SK-N-SH (cell line): ENCODE measurements around the gene CD59. TPM values are rescaled to one million over a fixed set of nuclear protein-coding genes. Genes with fewer than 3 reads are reported as not detected.

ENCODE experiments used
- CTCF ChIA-PET: fragments of 300-600, 350-600 bp; formaldehyde crosslinking; extraction: SDS; loops from one replicate; lab custom pipeline; 2021; lab: Yijun Ruan, JAX
- POLR2A ChIA-PET: fragments of 350-600 bp; sonication (Branson Sonifier 250); formaldehyde crosslinking; extraction: SDS; loops from one replicate; lab custom pipeline; 2020; ENCODE audit warnings: antibody characterized with exemption, inconsistent platforms; lab: Yijun Ruan, JAX
- DNase-seq: peaks from one replicate; pipeline ENCODE4 v3.0.0; 2012
- H2AFZ ChIP-seq: fragments of 200-600 bp; sonication (generic); 2 replicates; pipeline ENCODE4 v1.8.1; 2016; ENCODE audit warnings: antibody characterized with exemption, mild to moderate bottlenecking, low read depth
- H3F3A ChIP-seq: fragments of 200-600 bp; sonication (generic); replicated peaks from 2 replicates; pipeline ENCODE3; 2016; ENCODE audit warnings: antibody characterized with exemption, mild to moderate bottlenecking; ENCODE audit not compliant: insufficient read depth
- H3K27ac ChIP-seq, 2 experiments: fragments of 200-500 bp in 1 of 2; fragments of 200-600 bp in 1 of 2; sonication (Bioruptor generic) in 1 of 2; sonication (generic), shearing (Covaris generic) in 1 of 2; 2 replicates each; pipeline versions ENCODE4 v1.5.1 to v1.6.1; 2014 to 2016; ENCODE audit warnings: low read depth in 2 of 2, inconsistent platforms in 1 of 2, low read length in 1 of 2, mild to moderate bottlenecking in 1 of 2, mixed read lengths in 1 of 2
- H3K27me3 ChIP-seq: fragments of 200-600 bp; sonication (generic), shearing (Covaris generic); 2 replicates; pipeline ENCODE4 v1.6.1; 2016; ENCODE audit warnings: mixed run types; ENCODE audit not compliant: insufficient read depth
- H3K36me3 ChIP-seq, 2 experiments: fragments of 200-500 bp in 1 of 2; fragments of 200-600 bp in 1 of 2; sonication (Bioruptor generic) in 1 of 2; sonication (generic) in 1 of 2; replicated peaks in 1 of 2; 2 replicates each; pipeline versions ENCODE3 to v1.5.1; 2014 to 2016; ENCODE audit warnings: low read length in 1 of 2, mild to moderate bottlenecking in 1 of 2; ENCODE audit not compliant: insufficient read depth in 2 of 2, control insufficient read depth in 1 of 2
- H3K4me1 ChIP-seq, 2 experiments: fragments of 200-500 bp in 1 of 2; fragments of 200-600 bp in 1 of 2; sonication (Bioruptor generic) in 1 of 2; sonication (generic), shearing (Covaris generic) in 1 of 2; 2 replicates each; pipeline versions ENCODE4 v1.5.1 to v1.6.1; 2014 to 2016; ENCODE audit warnings: low read depth in 1 of 2, low read length in 1 of 2, mixed run types in 1 of 2; ENCODE audit not compliant: insufficient read depth in 2 of 2, control insufficient read depth in 1 of 2
- H3K4me2 ChIP-seq: fragments of 200-600 bp; sonication (generic), shearing (Covaris generic); 2 replicates; pipeline ENCODE4 v1.6.1; 2017; ENCODE audit warnings: mixed run types
- H3K4me3 ChIP-seq, 2 experiments: fragments of 200-500 bp in 1 of 2; fragments of 200-600 bp in 1 of 2; sonication (Bioruptor generic) in 1 of 2; sonication (generic), shearing (Covaris generic) in 1 of 2; 2 replicates each; pipeline versions ENCODE4 v1.5.1 to v1.8.1; 2014 to 2016; ENCODE audit warnings: low read depth in 2 of 2, inconsistent platforms in 1 of 2, low read length in 1 of 2, mild to moderate bottlenecking in 1 of 2, mixed read lengths in 1 of 2, moderate library complexity in 1 of 2
- H3K79me2 ChIP-seq: fragments of 200-600 bp; sonication (generic); 2 replicates; pipeline ENCODE4 v1.8.1; 2017; ENCODE audit warnings: mild to moderate bottlenecking; ENCODE audit not compliant: insufficient read depth
- H3K9ac ChIP-seq: fragments of 200-600 bp; sonication (generic); 2 replicates; pipeline ENCODE4 v1.6.1; 2017; ENCODE audit warnings: mixed run types
- H3K9me2 ChIP-seq: fragments of 200-600 bp; sonication (generic); 2 replicates; pipeline ENCODE4 v1.6.1; 2017; ENCODE audit warnings: mixed run types
- H3K9me3 ChIP-seq: fragments of 200-600 bp; sonication (generic); 2 replicates; pipeline ENCODE4 v1.6.1; 2017; ENCODE audit warnings: mixed run types, mild to moderate bottlenecking, moderate library complexity
- H4K20me1 ChIP-seq: fragments of 200-600 bp; sonication (generic); 2 replicates; pipeline ENCODE4 v1.6.1; 2017; ENCODE audit warnings: mild to moderate bottlenecking, mixed run types; ENCODE audit not compliant: insufficient read depth
- CTCF ChIP-seq: fragments of 200-600 bp; sonication (generic); IDR thresholded peaks from 2 replicates; pipeline ENCODE4 v1.6.1; 2017; ENCODE audit warnings: antibody characterized with exemption, mild to moderate bottlenecking, moderate library complexity
- EP300 ChIP-seq, 2 experiments: IDR thresholded peaks; 2 replicates each; pipeline versions ENCODE4 v1.4.0 to v1.6.1; 2012; ENCODE audit warnings: borderline replicate concordance in 1 of 2, low read depth in 1 of 2, low read length in 1 of 2
- FOSL2 ChIP-seq: IDR thresholded peaks from 2 replicates; pipeline ENCODE4 v1.4.0; 2012; ENCODE audit warnings: low read depth, mild to moderate bottlenecking, moderate library complexity, borderline replicate concordance
- FOXJ3 ChIP-seq: sonication (generic); formaldehyde crosslinking; IDR thresholded peaks from 2 replicates; pipeline ENCODE4 v1.5.1; 2020; ENCODE audit warnings: mild to moderate bottlenecking, missing genetic modification reagents
- IRF3 ChIP-seq: fragments of 150-350 bp; IDR thresholded peaks from 2 replicates; pipeline ENCODE4 v1.6.1; 2016; ENCODE audit warnings: mild to moderate bottlenecking, low read depth, low read length
- MAX ChIP-seq: IDR thresholded peaks from 2 replicates; pipeline ENCODE4 v1.4.0; 2012; ENCODE audit warnings: low read depth
- MEF2A ChIP-seq: IDR thresholded peaks from 2 replicates; pipeline ENCODE4 v1.4.0; 2012; ENCODE audit warnings: low read depth, borderline replicate concordance
- MXI1 ChIP-seq: IDR thresholded peaks from 2 replicates; pipeline ENCODE4 v1.6.1; 2012; ENCODE audit warnings: mild to moderate bottlenecking, low read depth, low read length, improper control_type of control experiment
- NFIC ChIP-seq: IDR thresholded peaks from 2 replicates; pipeline ENCODE4 v1.4.0; 2012; ENCODE audit warnings: borderline replicate concordance
- PBX3 ChIP-seq: IDR thresholded peaks from 2 replicates; pipeline ENCODE4; 2012
- POLR2AphosphoS5 ChIP-seq: IDR thresholded peaks from 2 replicates; pipeline ENCODE4 v1.6.1; 2012; ENCODE audit warnings: low read depth, low read length
- RCOR1 ChIP-seq: fragments of 150-350 bp; IDR thresholded peaks from 2 replicates; pipeline ENCODE4 v1.6.1; 2017; ENCODE audit warnings: antibody characterized with exemption, low read length
- RXRA ChIP-seq: IDR thresholded peaks from 2 replicates; pipeline ENCODE4 v1.4.0; 2012; ENCODE audit warnings: low read depth, mild to moderate bottlenecking, borderline replicate concordance
- USF1 ChIP-seq: IDR thresholded peaks from 2 replicates; pipeline ENCODE4 v1.4.0; 2012; ENCODE audit warnings: low read depth, borderline replicate concordance
- USF2 ChIP-seq: fragments of 150-350 bp; IDR thresholded peaks from 2 replicates; pipeline ENCODE4 v1.6.1; 2017; ENCODE audit warnings: antibody characterized with exemption, low read length, low read depth, borderline replicate concordance
- YY1 ChIP-seq: IDR thresholded peaks from 2 replicates; pipeline ENCODE4 v1.4.0; 2012; ENCODE audit warnings: low read depth, mild to moderate bottlenecking
- ZBTB33 ChIP-seq: IDR thresholded peaks from 2 replicates; pipeline ENCODE4 v1.4.0; 2012; ENCODE audit warnings: low read depth, borderline replicate concordance
- WGBS: methylation state at CpG from one replicate; pipeline ENCODE4 v1.1.6; 2017; ENCODE audit warnings: low lambda C conversion rate; 5-methylcytosine and 5-hydroxymethylcytosine counted together
- polyA plus RNA-seq, 3 experiments: library from polyadenylated mRNA; depleted of rRNA; stranded (reverse); fragments of >200 nt; gene quantifications; 2 replicates each; pipeline ENCODE4 v1.2.3, GENCODE V29; 2012

CD59 gene
- polyA plus RNA-seq, 1 of the 3 experiments (the other 2 are of a cell fraction): 616 TPM

- TF ChIP-seq PBX3: peak; percentile 67
- peak; percentile 51; the same call in 1 of the 2 replicates for TF ChIP-seq FOSL2
- TF ChIP-seq RXRA: no peak; the same call in 1 of the 2 replicates
- TF ChIP-seq USF2: no peak
- TF ChIP-seq ZBTB33: peak; percentile 19; the same call in 1 of the 2 replicates
- peak; percentile 67; the same call in 1 of the 2 replicates for TF ChIP-seq MEF2A
Observed at GRCh38 chr11:33692013-33692504, 44.2 kb downstream of the CD59 start (continued).

DNA sequence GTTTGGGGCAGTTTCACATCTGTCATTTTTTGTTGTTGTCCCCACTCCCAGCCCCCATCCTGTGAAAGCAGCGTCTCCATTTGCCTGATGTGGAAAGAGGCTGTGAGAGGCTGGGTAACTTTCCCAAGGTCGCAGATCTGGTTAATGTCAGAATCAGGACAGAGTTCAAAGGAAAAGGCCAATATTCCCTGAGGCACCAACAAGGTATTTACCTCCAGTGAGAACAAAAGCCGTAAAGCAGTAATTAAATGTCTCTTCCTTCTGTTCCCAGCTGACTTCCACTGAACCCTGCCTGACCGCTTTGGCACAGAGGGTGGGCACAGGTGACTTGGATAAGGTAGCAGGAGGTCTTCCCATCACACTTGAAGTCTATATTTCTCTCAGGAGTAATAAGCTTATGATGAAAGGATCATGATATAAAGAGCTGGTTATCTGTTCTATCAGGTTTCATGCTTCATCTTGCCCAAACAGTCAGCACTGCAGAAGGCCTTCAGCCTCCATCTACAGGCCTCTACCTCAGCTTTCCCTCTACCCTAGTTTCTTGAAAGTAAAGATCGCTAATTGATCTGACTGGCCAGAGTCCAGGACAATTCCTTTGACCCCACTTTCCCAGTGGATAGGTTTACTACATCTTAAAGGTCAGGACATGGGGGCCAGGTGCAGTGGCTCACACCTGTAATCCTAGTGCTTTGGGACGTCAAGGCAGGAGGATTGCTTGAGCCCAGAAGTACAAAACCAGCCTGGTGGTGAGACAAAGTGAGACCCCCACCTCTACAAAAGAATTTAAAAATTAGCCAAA lies 45.0 kb downstream of the CD59 start:
- no peak for DNase-seq

More for the DNA sequence above, 45.0 kb downstream of the CD59 start:
- 33% methylated on average over 6 of the region's 6 CpGs for WGBS
- 0 out of 4 replicates have a peak overlapping the region, but pooled peaks of 1 of the 2 experiments have one; percentile 12 for H3K4me3 ChIP-seq
- peak overlapping the region; percentile 69 for H3K4me2 ChIP-seq
- no peaks in the 10 kb centered on the region for H4K20me1 ChIP-seq
- TF ChIP-seq RCOR1 (no peak), EP300 (IDR thresholded peaks at IDR 0.05; ENCODE audit: borderline replicate concordance in 1 of 2, low read depth in 1 of 2, low read length in 1 of 2) (no peak), MXI1 (no peak), IRF3 (no peak), FOXJ3 (CRISPR knock-in tag) (no peak), POLR2AphosphoS5 (no peak), FOSL2 (no peak), NFIC (no peak), MAX (no peak), CTCF (no peak), USF1 (no peak), YY1 (no peak)
- no peaks in the 10 kb centered on the region for H3K9me3 ChIP-seq
- peak overlapping the region; percentile 85 for H3K9ac ChIP-seq
- H3K9me2 ChIP-seq: no peaks in the 10 kb centered on the region
- H3K27ac ChIP-seq: peak overlapping the region; percentile 73 to 100
- 0 out of 2 replicates have a peak overlapping the region, but pooled peaks have one; percentile 5 for H2AFZ ChIP-seq
- no peaks in the 10 kb centered on the region for H3K79me2 ChIP-seq
- H3K4me1 ChIP-seq: peaks cover 26 to 73% of the 10 kb centered on the region in 2 experiments
- POLR2A ChIA-PET: interaction anchor here (1.3 kb wide), 1 partner anchor 9 kb away, joined by 4 read pairs; the partner anchor contains the start of gene C11orf91
- CTCF ChIA-PET: interaction anchor here (1.2 to 14.6 kb wide), 5 partner anchors 51 to 526 kb away, joined by 3 to 185 read pairs (median 18); no protein-coding TSS in a partner anchor
- peaks cover 56% of the 10 kb centered on the region for H3F3A ChIP-seq
- no peaks in the 10 kb centered on the region for H3K27me3 ChIP-seq
- H3K36me3 ChIP-seq: no peaks in the 10 kb centered on the region
